AG04450 (cell line): ENCODE measurements around the gene SCGB1C2. TPM values are rescaled to one million over a fixed set of nuclear protein-coding genes. Genes with fewer than 3 reads are reported as not detected.

Experiments used
- CTCF ChIA-PET: fragments of 300-600, 350-600 bp; formaldehyde crosslinking; extraction: SDS; loops from one replicate; lab custom pipeline; 2022; ENCODE audit warnings: antibody characterized with exemption, inconsistent platforms; lab: Charles Lee
- POLR2A ChIA-PET: fragments of 350-600 bp; formaldehyde crosslinking; extraction: SDS; loops from one replicate; lab custom pipeline; 2021; ENCODE audit warnings: antibody characterized with exemption, inconsistent platforms; lab: Yijun Ruan, JAX
- DNase-seq: peaks from one replicate; pipeline ENCODE4 v3.0.0-alpha.2; 2011; ENCODE audit warnings: low read depth, low spot score
- H3K27ac ChIP-seq: one replicate; pipeline ENCODE4 v1.5.1; 2012; ENCODE audit warnings: low read depth, low read length, control low read depth
- H3K27me3 ChIP-seq: one replicate; pipeline ENCODE4 v1.6.0; 2012; ENCODE audit warnings: low read length; ENCODE audit not compliant: control insufficient read depth, insufficient read depth
- H3K4me3 ChIP-seq: 2 replicates; pipeline ENCODE4 v1.5.1; 2011; ENCODE audit warnings: mild to moderate bottlenecking, low read depth, low read length, control low read depth
- H3K9me3 ChIP-seq: 2 replicates; pipeline ENCODE4 v1.5.1; 2012; ENCODE audit warnings: low read length; ENCODE audit not compliant: control insufficient read depth, insufficient read depth
- polyA plus RNA-seq: library from polyadenylated mRNA; depleted of rRNA; stranded (reverse); fragments of >200 nt; gene quantifications from 2 replicates; pipeline ENCODE4 v1.2.3, GENCODE V29; 2011; rRNA removed
- small RNA-seq: library from RNA; depleted of rRNA; stranded (forward); fragments of <200 nt; gene quantifications from one replicate; pipeline ENCODE3, GENCODE V24; 2012; ENCODE audit warnings: low read depth; ENCODE audit not compliant: insufficient read length
- TF ChIP-seq, protein P1 (sequence below): IDR thresholded peaks from 2 replicates; pipeline ENCODE4 v1.5.1; 2011; ENCODE audit warnings: low read depth, low read length, control low read depth, inconsistent platforms

Gene SCGB1C2
- polyA plus RNA-seq, 1 experiment: not detected

GRCh38 chr17:187130-187529 is 49.8 kb downstream of the SCGB1C2 start:
- H3K4me3 ChIP-seq: no peak overlapping the region
- H3K27ac ChIP-seq: no peak overlapping the region
- no peaks in the 10 kb centered on the region for H3K9me3 ChIP-seq
- TF ChIP-seq, protein P1, sequence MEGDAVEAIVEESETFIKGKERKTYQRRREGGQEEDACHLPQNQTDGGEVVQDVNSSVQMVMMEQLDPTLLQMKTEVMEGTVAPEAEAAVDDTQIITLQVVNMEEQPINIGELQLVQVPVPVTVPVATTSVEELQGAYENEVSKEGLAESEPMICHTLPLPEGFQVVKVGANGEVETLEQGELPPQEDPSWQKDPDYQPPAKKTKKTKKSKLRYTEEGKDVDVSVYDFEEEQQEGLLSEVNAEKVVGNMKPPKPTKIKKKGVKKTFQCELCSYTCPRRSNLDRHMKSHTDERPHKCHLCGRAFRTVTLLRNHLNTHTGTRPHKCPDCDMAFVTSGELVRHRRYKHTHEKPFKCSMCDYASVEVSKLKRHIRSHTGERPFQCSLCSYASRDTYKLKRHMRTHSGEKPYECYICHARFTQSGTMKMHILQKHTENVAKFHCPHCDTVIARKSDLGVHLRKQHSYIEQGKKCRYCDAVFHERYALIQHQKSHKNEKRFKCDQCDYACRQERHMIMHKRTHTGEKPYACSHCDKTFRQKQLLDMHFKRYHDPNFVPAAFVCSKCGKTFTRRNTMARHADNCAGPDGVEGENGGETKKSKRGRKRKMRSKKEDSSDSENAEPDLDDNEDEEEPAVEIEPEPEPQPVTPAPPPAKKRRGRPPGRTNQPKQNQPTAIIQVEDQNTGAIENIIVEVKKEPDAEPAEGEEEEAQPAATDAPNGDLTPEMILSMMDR: no peak
- POLR2A ChIA-PET: no interaction called here
- CTCF ChIA-PET: no interaction called here
- H3K27me3 ChIP-seq: peaks cover 20% of the 10 kb centered on the region
- DNase-seq: no peak

Small RNA genes within 50 kb of the gene (small RNA-seq; reads per million reads assigned to genes)
- not detected for gene RF00026

Other genes starting within 250 kb of the SCGB1C2 start
- not detected in 2 replicates for gene DOC2B, start 44.1 kb downstream of the SCGB1C2 start, polyA plus RNA-seq
- 1.3 and 1.5 TPM in 2 replicates for gene RPH3AL, start 215.2 kb downstream of the SCGB1C2 start, polyA plus RNA-seq